Peyer's patch (tissue), 4 donors: Measurements from ENCODE around the gene PPP1R36. TPM values are rescaled to one million over a fixed set of nuclear protein-coding genes. Genes with fewer than 3 reads are reported as not detected.

Experiments
- DNase-seq, 3 donors: peaks; one replicate each; pipeline ENCODE4 v3.0.0-alpha.2; 2017 to 2019
- H3K27ac ChIP-seq, 4 donors: fragments of 200-600 bp; sonication (generic); one replicate each; pipeline ENCODE4 v1.5.1; 2016 to 2019
- H3K27me3 ChIP-seq, 2 donors: fragments of 200-600 bp; sonication (generic); one replicate each; pipeline ENCODE4 v1.5.1; 2019
- H3K36me3 ChIP-seq, 3 donors: fragments of 200-600 bp; sonication (generic); one replicate each; pipeline ENCODE4 v1.5.1; 2016 to 2019
- H3K4me1 ChIP-seq, 4 donors: fragments of 200-600 bp; sonication (generic); one replicate each; pipeline ENCODE4 v1.5.1; 2016 to 2019
- H3K4me3 ChIP-seq, 4 donors: fragments of 200-600 bp; sonication (generic); 1 replicate in 3 of 4; 2 replicates in 1 of 4; pipeline ENCODE4 v1.5.1; 2016 to 2019; ENCODE audit warnings: mild to moderate bottlenecking in 1 of 4
- H3K9me3 ChIP-seq, 4 donors: fragments of 200-600 bp; sonication (generic); one replicate each; pipeline ENCODE4 v1.5.1; 2016 to 2019; ENCODE audit warnings: mild to moderate bottlenecking in 1 of 4
- POLR2A ChIP-seq, 2 donors: fragments of 450-650 bp; IDR thresholded peaks; one replicate each; pipeline ENCODE4 v1.5.1; 2017; ENCODE audit warnings: antibody characterized with exemption in 2 of 2, mild to moderate bottlenecking in 2 of 2, moderate library complexity in 2 of 2
- total RNA-seq, 4 donors: library from RNA; depleted of rRNA; stranded (reverse); fragments of >200 nt; gene quantifications; one replicate each; pipeline ENCODE4 v1.1.0, GENCODE V29; 2016
- TF ChIP-seq, protein P1 (sequence below), 6 experiments: fragments of 450-650 bp in 4 of 6; fragments of 200-600 bp in 2 of 6; sonication (generic) in 1 of 6; IDR thresholded peaks; one replicate each; pipeline ENCODE4 v1.5.1; 2017 to 2019; ENCODE audit warnings: antibody characterized with exemption in 6 of 6, mild to moderate bottlenecking in 3 of 6, moderate library complexity in 1 of 6

PPP1R36 gene
- total RNA-seq, 4 donors from 2014 or later: 1.9 to 7.4 (median 2.1) TPM; not detected in 1

- Histone ChIP-seq H3K27me3 (no peaks in the 10 kb centered on the region), H3K36me3 (no peaks in the 10 kb centered on the region), H3K4me3 (no peak overlapping the region), H3K27ac (no peak overlapping the region), H3K9me3 (no peaks in the 10 kb centered on the region), H3K4me1 (no peaks in the 10 kb centered on the region)
- TF ChIP-seq, protein P1, sequence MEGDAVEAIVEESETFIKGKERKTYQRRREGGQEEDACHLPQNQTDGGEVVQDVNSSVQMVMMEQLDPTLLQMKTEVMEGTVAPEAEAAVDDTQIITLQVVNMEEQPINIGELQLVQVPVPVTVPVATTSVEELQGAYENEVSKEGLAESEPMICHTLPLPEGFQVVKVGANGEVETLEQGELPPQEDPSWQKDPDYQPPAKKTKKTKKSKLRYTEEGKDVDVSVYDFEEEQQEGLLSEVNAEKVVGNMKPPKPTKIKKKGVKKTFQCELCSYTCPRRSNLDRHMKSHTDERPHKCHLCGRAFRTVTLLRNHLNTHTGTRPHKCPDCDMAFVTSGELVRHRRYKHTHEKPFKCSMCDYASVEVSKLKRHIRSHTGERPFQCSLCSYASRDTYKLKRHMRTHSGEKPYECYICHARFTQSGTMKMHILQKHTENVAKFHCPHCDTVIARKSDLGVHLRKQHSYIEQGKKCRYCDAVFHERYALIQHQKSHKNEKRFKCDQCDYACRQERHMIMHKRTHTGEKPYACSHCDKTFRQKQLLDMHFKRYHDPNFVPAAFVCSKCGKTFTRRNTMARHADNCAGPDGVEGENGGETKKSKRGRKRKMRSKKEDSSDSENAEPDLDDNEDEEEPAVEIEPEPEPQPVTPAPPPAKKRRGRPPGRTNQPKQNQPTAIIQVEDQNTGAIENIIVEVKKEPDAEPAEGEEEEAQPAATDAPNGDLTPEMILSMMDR (IDR thresholded peaks at IDR 0.05): no peak
- TF ChIP-seq POLR2A (IDR thresholded peaks at IDR 0.05): no peak
- no peak for DNase-seq
These were observed 30.7 kb downstream of the PPP1R36 start for GRCh38 chr14:64580467-64580866.

- H3K4me1 ChIP-seq: no peaks in the 10 kb centered on the region
- no peaks in the 10 kb centered on the region for H3K36me3 ChIP-seq
- no peaks in the 10 kb centered on the region for H3K27me3 ChIP-seq
- H3K9me3 ChIP-seq: no peaks in the 10 kb centered on the region
- DNase-seq: no peak
- no peak overlapping the region for H3K4me3 ChIP-seq
- H3K27ac ChIP-seq: no peak overlapping the region
- no peak for TF ChIP-seq POLR2A (IDR thresholded peaks at IDR 0.05)
- TF ChIP-seq, protein P1 (IDR thresholded peaks at IDR 0.05): no peak
These were observed 31.6 kb downstream of the PPP1R36 start for GRCh38 chr14:64581363-64581762.

DNA sequence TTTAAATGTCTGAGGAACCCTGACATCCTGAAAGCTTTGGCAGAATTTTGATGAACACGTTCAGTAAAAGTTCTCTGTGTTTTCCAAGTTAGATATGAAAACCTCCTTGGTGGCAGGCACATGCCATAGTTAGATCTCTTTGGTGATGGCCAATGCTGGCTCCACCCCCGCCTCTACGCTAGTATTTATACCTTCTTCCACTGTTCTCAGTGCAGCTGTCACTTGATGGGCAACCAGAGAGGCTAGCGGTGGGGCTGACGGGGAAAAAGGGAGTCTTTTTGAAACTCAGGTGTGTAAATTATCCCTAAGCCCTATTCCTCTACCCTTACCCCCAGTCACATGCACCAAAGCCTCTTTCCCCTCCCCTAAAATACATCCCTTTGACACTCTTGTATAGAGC lies 32.1 kb downstream of the PPP1R36 start:
- Histone ChIP-seq H3K27me3 (no peaks in the 10 kb centered on the region), H3K4me3 (no peak overlapping the region)
- no peak for DNase-seq

GRCh38 chr14:64584190-64584589 lies 34.4 kb downstream of the PPP1R36 start:
- Histone ChIP-seq H3K27me3 (no peaks in the 10 kb centered on the region), H3K9me3 (no peaks in the 10 kb centered on the region), H3K27ac (peak overlapping the region in 1 of 4 donors; percentile 12), H3K4me1 (no peaks in the 10 kb centered on the region), H3K36me3 (no peaks in the 10 kb centered on the region), H3K4me3 (no peak overlapping the region)
- DNase-seq: no peak
- no peak for TF ChIP-seq POLR2A (IDR thresholded peaks at IDR 0.05)
- TF ChIP-seq, protein P1 (IDR thresholded peaks at IDR 0.05): no peak

More for the DNA sequence above, 32.1 kb downstream of the PPP1R36 start:
- Histone ChIP-seq H3K9me3 (no peaks in the 10 kb centered on the region), H3K27ac (no peak overlapping the region), H3K36me3 (no peaks in the 10 kb centered on the region), H3K4me1 (no peaks in the 10 kb centered on the region)
- TF ChIP-seq POLR2A (IDR thresholded peaks at IDR 0.05): no peak
- TF ChIP-seq, protein P1 (IDR thresholded peaks at IDR 0.05): no peak

DNA sequence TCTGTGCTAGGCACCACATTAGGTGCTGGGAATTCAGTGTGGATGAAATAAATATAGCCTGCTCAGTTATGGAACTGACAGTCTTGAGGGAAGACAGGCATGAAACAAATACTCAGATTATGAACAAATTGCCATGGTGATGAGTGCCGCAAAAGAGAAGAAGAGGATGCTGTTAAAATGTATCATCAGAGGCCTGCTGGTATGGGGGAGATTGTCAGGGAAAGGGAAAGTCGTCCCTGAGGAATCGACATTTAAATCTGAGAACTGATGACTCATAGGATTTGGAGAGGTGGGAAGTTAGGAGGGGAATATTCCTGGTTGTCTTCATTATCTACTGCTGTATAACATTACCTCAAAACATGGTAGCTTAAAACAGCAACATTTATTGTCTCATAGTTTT lies 42.0 kb downstream of the PPP1R36 start:
- no peak for DNase-seq
- Histone ChIP-seq H3K27ac (no peak overlapping the region), H3K27me3 (no peaks in the 10 kb centered on the region), H3K9me3 (no peaks in the 10 kb centered on the region), H3K36me3 (no peaks in the 10 kb centered on the region), H3K4me1 (no peaks in the 10 kb centered on the region), H3K4me3 (no peak overlapping the region)
- TF ChIP-seq, protein P1 (IDR thresholded peaks at IDR 0.05): no peak
- no peak for TF ChIP-seq POLR2A (IDR thresholded peaks at IDR 0.05)

DNA sequence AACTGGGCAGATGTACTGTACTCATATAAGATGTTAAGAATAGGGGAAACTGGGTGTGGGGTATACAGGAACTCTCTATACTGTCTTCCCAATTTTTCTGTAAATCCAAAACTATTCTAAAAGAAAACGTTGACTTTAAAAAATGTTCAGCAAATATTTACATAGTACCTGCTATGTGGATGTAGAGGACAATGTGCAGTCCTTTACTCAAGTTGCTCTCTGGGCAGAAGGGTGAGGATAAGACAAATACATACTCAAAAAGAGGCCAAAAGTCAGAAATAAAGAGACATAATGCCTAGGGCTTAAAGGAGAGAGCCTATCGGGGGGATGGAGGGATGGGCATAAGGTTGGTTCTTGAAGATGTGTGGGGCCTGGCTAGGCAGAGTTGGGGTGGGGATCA lies 44.7 kb downstream of the PPP1R36 start:
- Histone ChIP-seq H3K27me3 (no peaks in the 10 kb centered on the region), H3K9me3 (no peaks in the 10 kb centered on the region), H3K36me3 (no peaks in the 10 kb centered on the region), H3K27ac (no peak overlapping the region), H3K4me1 (no peaks in the 10 kb centered on the region), H3K4me3 (no peak overlapping the region)
- no peak for DNase-seq
- TF ChIP-seq, protein P1 (IDR thresholded peaks at IDR 0.05): no peak
- TF ChIP-seq POLR2A (IDR thresholded peaks at IDR 0.05): no peak
